Left ventricle myocardium superior (tissue), 1 donor: Measurements from ENCODE around the gene AP3S2. TPM values are rescaled to one million over a fixed set of nuclear protein-coding genes. Genes with fewer than 3 reads are reported as not detected.

Experiments
- ATAC-seq: fragments of 200-7000 bp; cut with Tn5 transposase; one replicate; pipeline ENCODE4 v1.9.1; 2020; ENCODE audit warnings: mild to moderate bottlenecking, moderate library complexity
- DNase-seq: peaks from one replicate; pipeline ENCODE4 v3.0.0-alpha.2; 2020
- intact Hi-C: fragments of 100-400 bp; cut with micrococcal nuclease; formaldehyde crosslinking; loops from one replicate; pipeline ENCODE4 v1.11.0; 2022
- total RNA-seq: library from RNA; stranded (reverse); fragmentation: NEBNext Ultra II Directional; extraction: Animal tissue kit (Norgen Biotek cat#: 25700); gene quantifications from one replicate; pipeline ENCODE4 v1.2.1, GENCODE V29; 2021
- donor health status: DM: no; HTN: yes; CAD: no; lungs with severe emphysema.

Gene AP3S2
- total RNA-seq, 1 donor from 2014 or later = 46.6 TPM

DNA sequence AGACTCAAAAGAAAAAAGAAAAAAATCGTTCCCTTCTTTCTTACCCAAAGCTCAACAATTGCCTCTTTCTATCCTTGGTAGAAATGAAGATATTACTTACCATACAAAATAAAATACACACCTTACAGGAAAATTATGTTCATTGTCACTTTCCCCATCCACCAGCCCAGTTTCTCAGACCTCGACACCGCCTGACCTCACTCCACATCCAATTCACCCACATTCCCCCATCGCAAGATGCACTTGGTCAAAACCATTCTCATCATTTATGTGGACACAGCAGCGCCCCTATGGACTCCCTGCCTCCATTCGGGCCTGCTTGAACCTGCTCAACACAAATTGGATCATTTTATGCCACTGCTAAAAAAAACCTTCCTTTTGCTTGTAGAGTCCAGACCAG is 86.1 kb downstream of the AP3S2 start:
- intact Hi-C loops = no loop called here
- no peak for ATAC-seq
- peak; percentile 7 for DNase-seq

DNA sequence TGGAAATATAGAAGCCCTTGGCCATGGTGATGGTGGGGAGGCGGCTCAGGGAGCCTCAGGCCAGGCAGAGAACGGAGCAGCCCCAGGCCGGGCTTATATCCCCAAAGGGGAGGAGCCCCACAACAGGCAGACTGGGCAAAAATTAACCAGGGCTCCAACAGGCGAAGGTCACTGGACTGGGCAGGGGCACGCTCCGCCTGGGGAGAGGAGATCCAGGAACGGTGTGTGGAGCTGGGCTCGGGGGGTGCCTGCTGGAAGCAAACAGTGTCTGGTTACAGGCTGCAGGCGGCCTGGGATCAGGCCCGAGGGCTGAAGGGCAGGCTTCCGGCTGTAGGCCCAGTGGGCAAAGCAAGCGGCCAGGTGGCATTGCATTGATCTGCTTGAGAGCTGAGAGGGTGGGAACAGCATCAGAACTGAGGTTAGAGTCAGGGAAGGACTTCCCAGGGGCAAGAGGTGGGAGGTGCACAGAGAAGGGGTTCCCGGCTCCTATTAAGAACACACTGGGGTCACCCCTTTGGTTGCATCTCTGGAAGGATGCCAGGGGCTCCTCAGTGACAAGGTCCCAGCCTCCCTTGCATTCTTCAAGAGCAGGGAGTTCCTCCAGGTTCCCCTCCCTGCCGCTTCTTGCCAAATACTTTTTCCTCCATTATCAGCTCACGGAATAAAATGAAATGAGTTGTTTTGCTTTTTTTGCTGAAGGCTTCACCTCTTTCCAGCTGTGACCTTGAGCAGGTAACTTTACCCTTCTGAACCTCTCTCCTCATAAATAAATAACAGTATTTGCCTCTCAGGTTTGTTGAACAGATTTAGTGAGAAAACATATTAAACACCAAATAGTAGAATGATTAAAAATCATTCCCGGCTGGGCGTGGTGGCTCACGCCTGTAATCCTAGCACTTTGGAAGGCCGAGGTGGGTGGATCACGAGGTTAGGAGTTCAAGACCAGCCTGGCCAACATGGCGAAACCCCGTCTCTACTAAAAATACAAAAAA is 86.9 kb downstream of the AP3S2 start:
- intact Hi-C loops = no loop called here
- ATAC-seq (no peak), DNase-seq (no peak)

DNA sequence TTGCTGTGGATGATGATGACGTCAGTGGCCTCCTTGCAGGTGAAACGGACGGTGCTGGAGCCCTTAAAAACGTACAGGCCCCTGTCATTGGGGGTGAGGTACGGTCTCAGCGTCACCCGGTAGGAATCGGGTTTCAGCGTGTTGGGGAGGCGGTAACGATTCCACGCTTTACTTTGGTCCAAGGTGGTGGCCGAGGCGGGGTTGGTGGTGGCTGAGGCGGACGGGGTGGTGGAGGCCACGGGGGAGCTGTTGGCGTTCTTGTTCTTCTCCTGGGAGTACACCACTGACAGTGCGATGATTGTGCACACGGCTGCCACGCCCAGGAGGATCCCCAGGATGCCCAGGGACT is 87.6 kb downstream of the AP3S2 start:
- DNase-seq (no peak), ATAC-seq (no peak)
- intact Hi-C loops = no loop called here

DNA sequence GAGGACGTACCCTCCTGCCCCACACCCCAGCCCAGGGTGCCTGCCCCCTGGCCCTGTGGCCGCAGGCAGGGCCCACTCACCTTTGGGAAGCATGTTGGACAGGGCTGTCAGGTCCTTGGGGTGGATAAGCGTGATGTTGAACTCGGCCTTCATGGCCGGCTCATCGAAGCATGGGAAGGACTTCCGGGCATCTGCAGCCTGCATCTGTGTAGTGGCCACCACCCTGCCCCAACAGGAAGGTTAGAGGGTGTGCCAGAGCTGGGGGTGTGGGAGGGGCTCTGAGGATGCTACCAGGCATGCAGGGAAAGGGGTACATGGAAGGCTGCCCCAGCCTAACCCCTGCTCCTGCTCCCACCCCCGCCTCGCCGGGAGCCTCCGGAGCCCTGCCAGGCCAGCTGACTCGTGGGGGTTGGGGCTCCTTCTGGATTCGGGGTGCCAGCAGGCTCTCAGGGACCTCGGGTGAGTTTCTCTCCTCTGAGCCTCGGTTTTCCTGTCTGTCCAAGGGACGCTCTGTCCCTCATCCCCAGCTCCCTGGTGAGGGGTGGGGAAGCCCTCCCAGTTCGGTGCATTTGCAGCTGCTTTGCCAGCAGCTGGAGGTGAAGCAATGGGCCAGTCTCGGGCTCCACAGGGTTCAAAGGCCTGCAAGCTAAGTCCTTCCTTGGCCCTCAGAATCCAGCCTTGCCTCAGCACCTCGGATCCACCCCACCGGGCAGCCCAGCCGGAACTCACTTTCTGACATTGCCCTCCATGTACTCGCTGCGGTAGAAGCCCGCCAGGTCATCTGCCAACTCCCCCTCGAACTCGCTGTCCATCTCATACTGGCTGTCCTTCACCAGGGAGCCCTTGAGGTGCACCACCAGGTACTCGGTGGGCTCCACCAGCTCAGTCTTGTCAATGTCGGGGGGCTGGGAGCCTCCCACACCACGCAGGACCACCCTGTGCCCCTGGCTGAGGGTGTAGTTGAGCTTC is 88.3 kb downstream of the AP3S2 start:
- ATAC-seq = no peak
- DNase-seq = peak; percentile 22
- intact Hi-C loops = no loop called here

DNA sequence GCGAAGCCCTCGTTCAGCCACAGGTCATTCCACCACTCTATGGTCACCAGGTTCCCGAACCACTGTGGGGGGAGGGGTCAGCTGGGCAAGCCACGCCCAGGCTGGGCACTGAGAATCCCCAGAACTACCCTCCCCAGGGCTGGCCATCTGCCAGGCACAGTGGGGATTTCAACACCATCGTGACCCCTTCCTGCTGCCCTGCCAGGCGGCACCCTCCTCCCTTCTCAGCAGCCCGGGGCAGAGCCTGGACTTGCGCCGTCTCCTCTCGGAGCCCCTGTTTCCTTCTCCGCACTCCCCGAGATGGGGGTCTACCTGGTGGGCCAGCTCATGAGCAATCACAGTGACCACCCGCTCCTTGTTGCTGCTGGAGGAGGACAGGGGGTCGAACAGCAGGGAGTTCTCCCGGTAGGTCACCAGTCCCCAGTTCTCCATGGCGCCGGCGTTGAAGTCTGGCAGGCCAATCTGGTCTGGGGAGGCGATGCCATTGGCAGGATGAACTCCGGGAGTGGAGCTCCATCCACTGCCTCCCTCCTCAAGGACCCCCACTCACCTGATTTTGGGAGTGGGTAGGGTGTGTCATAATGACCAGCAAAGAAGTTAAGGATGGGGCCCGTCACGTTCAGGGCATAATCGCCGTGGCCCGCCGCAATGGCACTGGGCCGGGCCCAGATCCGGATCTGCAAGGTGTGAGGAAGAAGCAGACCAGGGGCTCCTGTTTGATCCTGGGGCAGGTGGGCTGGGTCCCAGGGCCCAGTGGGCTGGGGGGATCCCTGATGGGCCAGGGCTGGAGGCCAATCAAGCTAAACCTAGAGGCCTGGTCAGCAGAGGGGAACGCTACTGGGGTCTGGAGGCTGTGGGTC is 89.6 kb downstream of the AP3S2 start:
- DNase-seq (no peak), ATAC-seq (no peak)
- intact Hi-C loops = no loop called here

DNA sequence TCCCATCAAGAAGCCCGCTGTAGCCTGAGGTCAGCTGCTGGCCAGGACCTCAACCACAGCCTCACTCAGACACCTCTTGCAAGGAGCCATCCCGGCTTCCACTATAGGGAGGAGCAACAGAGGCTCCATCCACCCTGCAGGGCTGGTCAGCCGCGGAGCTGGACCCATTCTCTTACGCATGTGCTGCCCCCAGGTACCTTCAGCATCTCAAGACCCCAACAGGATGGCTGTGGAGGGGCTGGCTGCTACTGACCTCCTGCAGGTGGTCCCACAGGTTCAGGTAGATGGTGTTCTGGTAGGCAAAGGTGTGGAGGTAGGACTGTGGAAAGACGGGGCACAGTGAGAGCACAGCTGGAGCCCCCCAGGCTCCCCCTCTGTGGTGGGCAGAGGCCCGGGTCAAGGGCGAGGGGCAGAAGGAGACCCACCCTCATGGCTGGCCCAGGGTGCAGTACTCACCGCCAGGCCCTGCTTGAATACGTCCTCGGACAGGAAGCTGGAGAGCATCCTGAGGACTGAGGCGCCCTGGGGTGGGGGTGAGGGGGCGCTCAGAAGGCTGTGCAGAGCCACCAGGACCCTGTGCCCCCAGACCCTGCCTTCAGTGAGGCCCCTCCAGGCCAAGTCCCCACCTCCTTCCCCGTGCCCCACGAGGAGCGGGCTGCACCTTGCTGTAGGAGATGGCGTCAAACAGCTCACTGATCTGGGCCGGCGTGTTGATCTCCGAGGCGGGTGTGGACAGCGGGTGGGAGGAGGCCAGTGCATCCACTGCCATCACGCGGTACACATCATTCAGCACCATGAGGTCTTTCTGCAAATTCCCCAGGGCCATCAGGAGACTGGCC is 90.6 kb downstream of the AP3S2 start:
- no peak for DNase-seq
- intact Hi-C loops = no loop called here
- ATAC-seq = no peak

DNA sequence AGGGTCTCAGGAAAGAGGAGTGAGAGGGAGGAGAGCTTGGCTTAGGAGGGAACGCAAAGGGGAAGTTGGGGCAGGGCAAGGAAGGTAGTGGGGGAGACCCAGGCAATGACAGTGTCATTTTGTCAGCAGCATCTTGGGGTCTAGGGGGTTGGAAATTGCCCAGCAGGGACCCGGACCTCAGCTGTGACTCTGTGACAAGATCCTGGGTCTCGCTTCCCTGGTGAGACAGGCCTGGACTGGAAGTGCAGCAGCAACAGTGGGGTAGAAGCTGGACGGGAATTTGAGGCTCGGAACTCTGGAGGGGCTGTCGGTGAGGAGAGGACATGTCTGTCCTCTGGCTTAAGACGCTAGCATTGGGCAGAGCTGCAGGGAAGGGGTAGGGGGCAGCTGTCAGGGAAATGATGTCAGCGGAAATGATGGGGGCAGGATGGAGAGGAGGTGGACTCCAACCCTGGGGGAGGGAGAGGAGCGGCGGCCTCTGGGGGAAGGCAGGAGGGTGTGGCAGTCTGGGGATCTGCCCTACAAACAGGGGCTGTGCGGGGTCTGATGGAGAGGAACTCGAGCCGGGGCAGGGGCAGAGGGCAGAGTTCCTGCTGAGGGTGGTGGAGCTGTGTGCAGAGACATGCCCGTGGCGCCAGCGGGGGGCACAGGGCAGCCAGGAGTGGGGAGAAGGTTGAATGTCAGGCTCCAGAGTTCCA is 91.4 kb downstream of the AP3S2 start:
- no peak for ATAC-seq
- intact Hi-C loops = no loop called here
- DNase-seq = no peak

DNA sequence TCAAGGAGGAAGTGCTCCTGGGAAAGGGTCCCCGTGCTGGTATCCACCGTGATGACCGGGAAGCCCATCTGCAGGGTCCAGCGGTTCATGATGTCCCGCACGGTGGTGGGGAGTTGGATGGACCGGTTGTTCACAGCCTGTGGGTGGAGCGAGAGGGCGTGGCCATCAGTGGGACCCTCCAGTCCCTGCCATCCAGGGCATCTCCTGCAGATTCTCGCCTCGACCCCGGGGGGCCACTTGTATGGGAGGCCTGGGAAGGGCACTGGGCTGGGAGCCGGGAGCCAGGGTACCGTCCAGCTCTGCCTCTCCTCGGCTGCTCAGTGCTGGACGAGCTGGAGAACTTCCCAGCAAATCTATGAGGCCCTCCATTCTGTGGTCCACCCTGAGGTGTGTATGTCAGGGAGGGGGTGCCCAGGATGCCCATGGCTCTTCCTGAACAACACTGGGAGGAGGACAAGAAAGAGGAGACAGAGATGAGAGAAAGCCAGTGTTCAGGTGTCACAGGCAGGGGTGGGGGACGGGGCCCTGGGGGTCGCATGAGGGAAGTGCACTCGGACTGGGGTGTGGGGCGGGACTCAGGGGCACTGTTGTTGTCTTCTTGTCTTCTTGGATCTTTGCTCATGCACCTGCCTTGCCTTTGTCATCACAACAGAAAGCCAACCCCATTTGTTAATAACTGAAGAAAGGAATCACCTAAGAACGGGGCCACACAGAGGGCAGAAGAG is 92.2 kb downstream of the AP3S2 start:
- intact Hi-C loops = no loop called here
- no peak for ATAC-seq
- DNase-seq = no peak

DNA sequence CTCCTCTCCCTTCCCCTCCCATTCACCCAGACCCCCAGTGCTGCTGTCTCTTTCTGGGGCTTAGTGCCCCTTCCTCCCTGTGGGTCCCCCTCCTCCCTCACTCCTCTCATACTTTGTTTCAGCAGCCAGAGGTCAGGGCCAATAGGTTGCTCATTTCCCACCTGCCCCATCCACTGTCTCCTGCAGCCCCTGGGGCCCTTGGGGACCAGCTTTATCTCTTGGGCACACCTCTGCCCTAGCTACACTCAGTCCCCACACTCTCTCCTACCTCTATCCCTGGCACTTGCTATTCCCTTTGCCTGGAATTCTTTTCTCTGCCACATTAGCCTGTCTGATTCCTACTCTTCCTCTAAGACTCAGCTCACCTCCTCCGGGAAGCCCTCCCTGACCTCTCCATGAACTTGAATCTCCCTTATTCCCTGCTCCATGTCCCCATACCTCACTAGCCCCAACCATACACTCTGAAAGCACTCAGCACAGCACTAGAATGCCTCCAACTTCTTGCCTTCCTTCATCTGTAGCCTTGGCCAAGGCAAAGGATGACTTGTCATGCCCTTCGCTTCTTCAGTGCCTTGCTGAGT is 93.8 kb downstream of the AP3S2 start:
- ATAC-seq (no peak), DNase-seq (no peak)
- intact Hi-C loops = no loop called here

DNA sequence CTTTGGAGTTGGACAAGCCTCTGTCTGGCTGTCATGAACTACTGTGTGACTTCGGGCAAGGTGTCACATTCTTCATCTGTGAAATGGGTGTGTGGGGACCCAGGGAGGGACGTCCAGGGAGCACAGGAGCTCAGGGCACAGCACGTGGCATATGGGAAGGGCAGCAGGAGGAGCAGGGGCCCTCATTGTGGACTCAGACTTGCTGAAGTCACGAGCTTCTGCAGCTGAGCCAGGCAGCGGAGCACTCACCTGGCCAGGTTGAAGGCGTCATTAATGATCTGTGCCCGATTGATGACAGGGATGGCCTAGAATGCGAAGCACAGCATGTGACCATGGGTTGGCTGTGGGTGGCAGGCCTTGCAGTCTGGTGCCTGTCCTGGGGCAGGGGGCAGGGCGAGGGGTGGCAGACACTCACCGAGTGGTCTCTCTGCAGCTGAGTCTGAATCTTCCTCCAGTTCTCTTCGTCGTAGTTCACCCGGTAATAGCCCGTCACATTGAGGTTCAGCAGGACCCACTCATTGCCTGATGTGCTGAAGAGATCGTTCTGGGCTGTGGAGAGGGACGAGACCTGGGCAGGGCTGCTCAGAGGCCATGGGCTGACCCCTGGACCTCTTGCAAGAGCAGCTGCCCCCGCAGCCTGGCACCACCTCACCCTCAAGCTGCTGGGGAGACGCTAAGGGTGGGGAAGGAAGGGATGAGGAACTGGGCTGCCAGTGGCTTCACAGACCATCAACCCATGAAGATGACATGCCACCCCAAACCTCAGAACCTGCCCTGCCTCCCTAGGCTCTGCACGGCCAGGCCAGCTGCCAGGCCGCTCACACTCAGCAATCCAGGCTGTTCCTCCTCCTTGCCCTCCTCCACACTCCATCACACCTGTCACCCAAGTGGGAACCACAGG is 94.5 kb downstream of the AP3S2 start:
- DNase-seq = peak; percentile 23
- intact Hi-C loops = no loop called here
- ATAC-seq = no peak

DNA sequence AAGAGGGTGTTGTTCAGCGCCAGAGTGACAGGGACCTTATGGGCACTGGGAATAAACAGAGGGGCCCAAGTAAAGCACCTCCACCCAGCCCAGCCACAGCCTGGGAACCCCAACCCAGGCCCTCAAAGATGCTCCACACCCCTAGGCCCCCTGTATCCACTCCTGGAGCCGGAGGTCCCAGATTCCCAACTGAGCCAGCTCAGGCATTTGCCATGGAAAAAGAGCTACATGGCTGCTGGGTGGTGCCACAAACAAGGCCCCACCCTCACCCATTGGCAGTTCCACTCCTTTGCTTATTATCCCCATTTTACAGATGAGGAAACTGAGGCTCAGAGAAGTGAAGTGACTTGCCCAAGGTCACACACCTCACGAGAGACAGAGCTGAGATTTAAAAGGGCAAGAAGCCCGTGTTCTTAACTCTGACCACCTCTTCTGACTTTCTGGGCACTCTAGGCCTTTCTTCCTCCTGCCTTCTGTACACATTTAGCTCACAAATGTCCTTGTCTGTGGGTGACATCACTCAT is 96.1 kb downstream of the AP3S2 start:
- no peak for DNase-seq

DNA sequence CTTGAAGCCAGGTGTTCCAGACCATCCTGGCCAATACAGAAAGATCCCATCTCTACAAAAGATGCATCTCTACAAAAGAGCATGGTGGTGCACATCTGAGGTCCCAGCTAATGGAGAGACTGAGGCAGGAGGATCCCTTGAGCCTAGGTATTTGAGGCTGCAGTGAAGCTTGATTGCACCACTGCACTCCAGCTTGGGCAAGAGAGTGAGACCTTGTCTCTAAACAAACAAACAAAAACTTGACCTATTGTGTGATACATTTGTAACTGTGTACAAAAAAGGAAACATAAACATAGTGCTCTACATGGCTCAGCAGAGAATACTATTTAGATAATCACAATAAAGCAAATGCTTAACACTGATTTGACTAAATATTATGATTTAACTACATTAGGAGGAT is 97.8 kb downstream of the AP3S2 start:
- DNase-seq (no peak), ATAC-seq (no peak)
- intact Hi-C loops = no loop called here

More for the DNA sequence above, 96.1 kb downstream of the AP3S2 start:
- no peak for ATAC-seq
- intact Hi-C loops = no loop called here

DNA sequence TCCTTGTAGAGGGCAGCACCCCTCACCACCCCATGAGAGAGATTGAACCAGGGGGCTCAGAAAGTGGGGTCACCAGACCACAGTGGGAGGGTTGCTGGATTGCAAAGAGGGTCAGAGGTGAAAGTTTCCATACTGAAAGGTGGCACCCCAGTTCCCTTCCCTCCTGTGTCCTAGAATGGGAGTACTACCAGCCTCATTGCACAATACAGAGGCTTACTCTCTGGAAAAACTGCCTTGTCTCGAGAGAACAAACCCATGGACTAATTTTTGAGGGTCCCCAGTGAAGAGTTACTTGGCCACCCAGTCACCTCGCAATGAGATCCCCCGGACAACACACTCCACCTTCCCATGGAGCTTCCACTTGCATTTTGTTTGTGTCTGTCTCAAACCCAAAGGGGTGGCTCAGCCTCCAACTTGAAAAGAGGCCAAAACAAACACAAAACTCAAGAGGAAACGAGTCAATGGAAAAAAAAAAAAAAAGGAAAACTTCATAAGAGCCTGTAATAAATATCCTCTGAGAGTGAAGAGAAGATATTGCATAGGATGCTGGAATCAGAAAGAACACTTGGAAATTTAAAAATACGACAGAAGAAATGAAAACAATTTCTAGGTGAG is 99.1 kb downstream of the AP3S2 start:
- intact Hi-C loops = no loop called here
- DNase-seq (no peak), ATAC-seq (peak; percentile 67)

DNA sequence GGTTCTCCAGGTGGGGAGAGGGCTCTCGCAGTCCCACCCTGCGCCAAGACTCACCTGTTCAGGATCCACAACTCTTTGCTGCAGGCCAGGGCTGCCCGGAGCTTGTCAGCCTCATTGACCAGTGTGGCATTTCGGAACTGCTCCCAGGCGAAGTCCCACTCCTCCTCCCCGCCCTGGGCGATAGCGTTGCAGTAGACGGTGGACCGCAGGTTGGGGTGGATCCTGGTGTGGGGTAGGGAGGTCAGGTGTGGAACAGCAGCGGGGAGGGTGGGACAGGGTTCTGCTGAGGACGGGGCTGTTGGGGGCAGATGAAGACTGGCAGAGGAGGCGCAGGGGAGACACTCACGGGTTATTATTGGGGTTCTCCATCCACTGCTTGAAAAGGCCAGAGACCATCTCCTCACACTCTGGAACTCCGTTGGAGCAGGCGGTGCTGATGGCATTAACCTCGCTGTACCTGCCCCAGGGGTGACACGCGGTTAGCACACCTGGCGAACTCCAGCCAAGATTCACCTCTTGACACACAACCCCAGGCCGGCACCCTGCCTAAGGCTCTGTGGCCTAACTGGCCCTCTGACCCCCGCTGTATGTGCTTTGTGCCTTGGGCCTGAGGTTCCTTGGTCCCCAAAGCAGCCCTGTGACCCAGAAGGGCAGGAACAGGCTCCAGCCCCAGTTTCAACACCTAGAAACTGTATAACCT is 101.5 kb downstream of the AP3S2 start:
- intact Hi-C loops = no loop called here
- ATAC-seq (no peak), DNase-seq (peak; percentile 23)

DNA sequence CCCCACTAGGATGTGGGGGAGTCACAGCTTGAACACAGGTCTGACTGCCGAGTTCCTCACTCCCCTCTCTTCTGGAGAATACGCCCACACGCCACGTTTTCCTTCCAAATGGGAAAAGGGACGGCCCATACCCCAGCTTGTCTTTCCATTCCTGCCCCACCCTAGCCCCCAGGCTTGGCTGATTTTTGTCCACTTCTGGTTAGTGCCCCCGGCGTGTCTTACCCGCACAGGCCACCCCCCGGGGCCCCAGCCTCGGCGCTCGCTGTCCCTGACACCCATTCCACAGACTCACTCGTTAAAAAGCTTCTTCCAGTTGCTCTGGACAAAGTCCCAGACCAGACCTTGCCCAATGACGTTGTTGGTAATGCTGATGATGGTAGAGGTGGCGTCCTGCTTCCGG is 103.1 kb downstream of the AP3S2 start:
- ATAC-seq (no peak), DNase-seq (no peak)
- intact Hi-C loops = no loop called here
